SK-N-SH (cell line): ENCODE results near the gene ANGPTL4.
"Not testable (repeated sequence)": the region's sequence is repeated elsewhere in the genome, so short reads cannot be mapped to it uniquely, and the experiment has no call there.

Experiments used
- CTCF ChIP-seq: fragments of 200-600 bp; sonication (generic); IDR thresholded peaks from 2 replicates; pipeline ENCODE4 v1.6.1; 2017; ENCODE audit warnings: antibody characterized with exemption, mild to moderate bottlenecking, moderate library complexity
- EP300 ChIP-seq, 2 experiments: IDR thresholded peaks; 2 replicates each; pipeline versions ENCODE4 v1.4.0 to v1.6.1; 2012; ENCODE audit warnings: borderline replicate concordance in 1 of 2, low read depth in 1 of 2, low read length in 1 of 2
- FOSL2 ChIP-seq: IDR thresholded peaks from 2 replicates; pipeline ENCODE4 v1.4.0; 2012; ENCODE audit warnings: low read depth, mild to moderate bottlenecking, moderate library complexity, borderline replicate concordance
- JUND ChIP-seq: IDR thresholded peaks from 2 replicates; pipeline ENCODE4 v1.4.0; 2012
- NRF1 ChIP-seq: IDR thresholded peaks from 2 replicates; pipeline ENCODE4 v1.6.1; 2012; ENCODE audit warnings: low read depth, mild to moderate bottlenecking, low read length
- POLR2AphosphoS5 ChIP-seq: IDR thresholded peaks from 2 replicates; pipeline ENCODE4 v1.6.1; 2012; ENCODE audit warnings: low read depth, low read length
- RAD21 ChIP-seq: IDR thresholded peaks from 2 replicates; pipeline ENCODE4 v1.6.1; 2012; ENCODE audit warnings: mild to moderate bottlenecking, low read length
- RCOR1 ChIP-seq: fragments of 150-350 bp; IDR thresholded peaks from 2 replicates; pipeline ENCODE4 v1.6.1; 2017; ENCODE audit warnings: antibody characterized with exemption, low read length
- REST ChIP-seq: IDR thresholded peaks from 2 replicates; pipeline ENCODE4 v1.6.1; 2012; ENCODE audit warnings: mild to moderate bottlenecking, low read depth, low read length, moderate library complexity
- SIN3A ChIP-seq: IDR thresholded peaks from 2 replicates; pipeline ENCODE4 v1.6.1; 2012; ENCODE audit warnings: low read depth, mild to moderate bottlenecking, low read length, moderate library complexity, borderline replicate concordance
- TEAD4 ChIP-seq: IDR thresholded peaks from 2 replicates; pipeline ENCODE4 v1.4.0; 2012; ENCODE audit warnings: mild to moderate bottlenecking, borderline replicate concordance; ENCODE audit not compliant: insufficient read depth
- USF1 ChIP-seq: IDR thresholded peaks from 2 replicates; pipeline ENCODE4 v1.4.0; 2012; ENCODE audit warnings: low read depth, borderline replicate concordance
- USF2 ChIP-seq: fragments of 150-350 bp; IDR thresholded peaks from 2 replicates; pipeline ENCODE4 v1.6.1; 2017; ENCODE audit warnings: antibody characterized with exemption, low read length, low read depth, borderline replicate concordance

GRCh38 chr19:8410718-8411117, 46.8 kb downstream of the ANGPTL4 start:
- not testable (repeated sequence) for TF ChIP-seq CTCF; RAD21; NRF1; USF2; SIN3A; EP300 (IDR thresholded peaks at IDR 0.05; ENCODE audit: borderline replicate concordance in 1 of 2, low read depth in 1 of 2, low read length in 1 of 2); USF1; FOSL2; REST; POLR2AphosphoS5; RCOR1; TEAD4; JUND
